Heart left ventricle (tissue), 16 donors: ENCODE data around the gene NFIX. TPM values are rescaled to one million over a fixed set of nuclear protein-coding genes. Genes with fewer than 3 reads are reported as not detected.

ENCODE experiments used
- ATAC-seq, 4 donors: fragments of 200-7000 bp; cut with Tn5 transposase; one replicate each; pipeline ENCODE4 v1.9.1; 2020 to 2022; ENCODE audit warnings: moderate library complexity in 4 of 4, mild to moderate bottlenecking in 3 of 4, moderate number of reproducible peaks in 1 of 4
- DNase-seq, 5 donors: peaks; one replicate each; pipeline ENCODE4 v3.0.0-alpha.2; 2020
- H3K27ac ChIP-seq, 12 donors: fragments of 200-600 bp; sonication (generic) in 4 of 12; one replicate each; pipeline versions ENCODE4 v1.5.0 to v1.8.0; 2016 to 2022; ENCODE audit warnings: mild to moderate bottlenecking in 2 of 12
- H3K27me3 ChIP-seq, 9 donors: fragments of 200-600 bp; sonication (generic) in 2 of 9; one replicate each; pipeline versions ENCODE4 v1.5.1 to v1.8.0; 2016 to 2022; ENCODE audit warnings: mild to moderate bottlenecking in 3 of 9
- H3K36me3 ChIP-seq, 9 donors: fragments of 200-600 bp; sonication (generic) in 2 of 9; one replicate each; pipeline versions ENCODE4 v1.5.0 to v1.8.0; 2018 to 2022; ENCODE audit warnings: mild to moderate bottlenecking in 2 of 9
- H3K4me1 ChIP-seq, 12 donors: fragments of 200-600 bp; sonication (generic) in 4 of 12; one replicate each; pipeline versions ENCODE4 v1.5.0 to v1.8.0; 2016 to 2022; ENCODE audit warnings: mild to moderate bottlenecking in 3 of 12
- H3K4me3 ChIP-seq, 12 donors: fragments of 200-600 bp; sonication (generic) in 4 of 12; one replicate each; pipeline versions ENCODE4 v1.5.0 to v1.8.0; 2017 to 2022; ENCODE audit warnings: mild to moderate bottlenecking in 9 of 12, moderate library complexity in 4 of 12
- H3K9me3 ChIP-seq, 12 donors: fragments of 200-600 bp; sonication (generic) in 4 of 12; one replicate each; pipeline versions ENCODE4 v1.5.0 to v1.8.0; 2016 to 2022; ENCODE audit warnings: mild to moderate bottlenecking in 1 of 12
- POLR2A ChIP-seq, 2 donors: fragments of 450-650 bp; IDR thresholded peaks; one replicate each; pipeline ENCODE4 v1.6.1; 2017; ENCODE audit warnings: antibody characterized with exemption in 2 of 2, mild to moderate bottlenecking in 2 of 2, moderate library complexity in 2 of 2
- WGBS, 4 donors: extraction: QIAGEN DNeasy Blood & Tissue Kit in 2 of 4; methylation state at CpG; one replicate each; pipeline versions ENCODE4 v1.1.5 to v1.1.7; 2013 to 2018; 5-methylcytosine and 5-hydroxymethylcytosine counted together
- intact Hi-C, 10 donors: fragments of 100-400 bp; cut with DNase I; formaldehyde crosslinking; loops; one replicate each; pipeline versions ENCODE4 v1.11.1 to v1.14.2; 2022
- polyA plus RNA-seq, 2 donors: library from polyadenylated mRNA; stranded (reverse); fragments of 200-250 nt; gene quantifications; one replicate each; pipeline ENCODE4 v1.2.3, GENCODE V29; 2013
- total RNA-seq, 9 donors: library from RNA; depleted of rRNA in 2 of 9; stranded (reverse); fragments of >200 nt in 2 of 9; fragmentation: NEBNext Ultra II Directional in 3 of 9; extraction: Animal tissue kit (Norgen Biotek cat#: 25700) in 3 of 9; gene quantifications; one replicate each; pipeline versions ENCODE4 v1.1.0 to v1.2.4, GENCODE V29; 2016 to 2023
- TF ChIP-seq, protein P1 (sequence below), 12 donors: fragments of 200-600 bp; sonication (generic) in 4 of 12; IDR thresholded peaks; one replicate each; pipeline versions ENCODE4 v1.5.0 to v1.8.0; 2018 to 2022; ENCODE audit warnings: antibody characterized with exemption in 12 of 12, mild to moderate bottlenecking in 5 of 12
- donor health status: ischemic (EF 13 %, LVEDD 7.1; RV severe dilation, severe dysfunction).
- donor health status: healthy with polysubstance abuse.
- donor health status: DM: no; HTN: yes; CAD: no.
- donor health status: DM: no; HTN: no; CAD: no.
- donor health status: ischemic (EF 25% LVEDD 6.9; RV normal size, moderate dysfunction).
- donor health status: ischemic (EF 25% LVEDD 5.7; RV mildly dilated, moderate dysfunction).
- donor health status: healthy.
- donor health status: DM: yes; HTN: yes; CAD: no.
- donor health status: ischemic (EF 35%, LVEDD 5.7; RV mildly dilated, moderate dysfunction).
- donor health status: nonischemic (EF 11% LVEDD 7.7; RV severe dilation, severe dysfunction).
- donor health status: DM: yes; HTN: yes; CAD: no.
- donor health status: PGD.
- donor health status: ischemic (EF 29% LVEDD 5.4; RV normal size, mild dysfunction).
- donor health status: nonischemic (EF 23%, LVEDD 6.1; RV moderate dilation, normal function).

NFIX gene
- total and polyA plus RNA-seq, 11 donors = 42.1 to 147 (median 107) TPM

GRCh38 chr19:13122275-13122878 is 127.1 kb downstream of the NFIX start:
- Histone ChIP-seq H3K4me1 (peaks cover 0 to 35% (median 20%) of the 10 kb centered on the region in 12 donors), H3K9me3 (no peaks in the 10 kb centered on the region), H3K27ac (no peak overlapping the region), H3K36me3 (peaks cover 0 to 14% (median 0%) of the 10 kb centered on the region in 9 donors), H3K4me3 (no peak overlapping the region), H3K27me3 (no peaks in the 10 kb centered on the region)
- 80 to 91% (median 87%) methylated on average over 9 to 13 of the region's 13 CpGs for WGBS, 4 donors
- ATAC-seq = no peak
- no peak for TF ChIP-seq POLR2A (IDR thresholded peaks at IDR 0.05)
- TF ChIP-seq, protein P1, sequence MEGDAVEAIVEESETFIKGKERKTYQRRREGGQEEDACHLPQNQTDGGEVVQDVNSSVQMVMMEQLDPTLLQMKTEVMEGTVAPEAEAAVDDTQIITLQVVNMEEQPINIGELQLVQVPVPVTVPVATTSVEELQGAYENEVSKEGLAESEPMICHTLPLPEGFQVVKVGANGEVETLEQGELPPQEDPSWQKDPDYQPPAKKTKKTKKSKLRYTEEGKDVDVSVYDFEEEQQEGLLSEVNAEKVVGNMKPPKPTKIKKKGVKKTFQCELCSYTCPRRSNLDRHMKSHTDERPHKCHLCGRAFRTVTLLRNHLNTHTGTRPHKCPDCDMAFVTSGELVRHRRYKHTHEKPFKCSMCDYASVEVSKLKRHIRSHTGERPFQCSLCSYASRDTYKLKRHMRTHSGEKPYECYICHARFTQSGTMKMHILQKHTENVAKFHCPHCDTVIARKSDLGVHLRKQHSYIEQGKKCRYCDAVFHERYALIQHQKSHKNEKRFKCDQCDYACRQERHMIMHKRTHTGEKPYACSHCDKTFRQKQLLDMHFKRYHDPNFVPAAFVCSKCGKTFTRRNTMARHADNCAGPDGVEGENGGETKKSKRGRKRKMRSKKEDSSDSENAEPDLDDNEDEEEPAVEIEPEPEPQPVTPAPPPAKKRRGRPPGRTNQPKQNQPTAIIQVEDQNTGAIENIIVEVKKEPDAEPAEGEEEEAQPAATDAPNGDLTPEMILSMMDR (IDR thresholded peaks at IDR 0.05) = no peak
- DNase-seq = no peak
- intact Hi-C loops = no loop called here

GRCh38 chr19:13122980-13123957 is 128.0 kb downstream of the NFIX start:
- DNase-seq (no peak), ATAC-seq (no peak)
- TF ChIP-seq, protein P1 (IDR thresholded peaks at IDR 0.05) = no peak
- TF ChIP-seq POLR2A (IDR thresholded peaks at IDR 0.05) = no peak
- intact Hi-C loops = no loop called here
- Histone ChIP-seq H3K4me1 (peaks cover 0 to 29% (median 16%) of the 10 kb centered on the region in 12 donors), H3K4me3 (no peak overlapping the region), H3K9me3 (no peaks in the 10 kb centered on the region), H3K36me3 (peaks cover 0 to 14% (median 0%) of the 10 kb centered on the region in 9 donors), H3K27me3 (no peaks in the 10 kb centered on the region), H3K27ac (no peak overlapping the region)
- WGBS, 4 donors = 89 to 93% (median 91%) methylated on average over 20 of the region's 20 CpGs

- 92 to 96% (median 95%) methylated on average over 9 of the region's 9 CpGs for WGBS, 4 donors
- no peak for ATAC-seq
- intact Hi-C loops = no loop called here
Measured at GRCh38 chr19:13127051-13127450, 131.8 kb downstream of the NFIX start.

More at GRCh38 chr19:13127051-13127450, 131.8 kb downstream of the NFIX start:
- no peaks in the 10 kb centered on the region for H3K27me3 ChIP-seq
- H3K27ac ChIP-seq = no peak overlapping the region
- H3K4me3 ChIP-seq = no peak overlapping the region
- TF ChIP-seq, protein P1 (IDR thresholded peaks at IDR 0.05) = no peak
- no peak for TF ChIP-seq POLR2A (IDR thresholded peaks at IDR 0.05)
- H3K9me3 ChIP-seq = no peaks in the 10 kb centered on the region
- no peak for DNase-seq
- peaks cover 0 to 9% (median 0%) of the 10 kb centered on the region in 9 donors for H3K36me3 ChIP-seq
- peaks cover 0 to 18% (median 0%) of the 10 kb centered on the region in 12 donors for H3K4me1 ChIP-seq
